Measurements from ENCODE around the gene DNAJC15.

- TF ChIP-seq, protein P1, sequence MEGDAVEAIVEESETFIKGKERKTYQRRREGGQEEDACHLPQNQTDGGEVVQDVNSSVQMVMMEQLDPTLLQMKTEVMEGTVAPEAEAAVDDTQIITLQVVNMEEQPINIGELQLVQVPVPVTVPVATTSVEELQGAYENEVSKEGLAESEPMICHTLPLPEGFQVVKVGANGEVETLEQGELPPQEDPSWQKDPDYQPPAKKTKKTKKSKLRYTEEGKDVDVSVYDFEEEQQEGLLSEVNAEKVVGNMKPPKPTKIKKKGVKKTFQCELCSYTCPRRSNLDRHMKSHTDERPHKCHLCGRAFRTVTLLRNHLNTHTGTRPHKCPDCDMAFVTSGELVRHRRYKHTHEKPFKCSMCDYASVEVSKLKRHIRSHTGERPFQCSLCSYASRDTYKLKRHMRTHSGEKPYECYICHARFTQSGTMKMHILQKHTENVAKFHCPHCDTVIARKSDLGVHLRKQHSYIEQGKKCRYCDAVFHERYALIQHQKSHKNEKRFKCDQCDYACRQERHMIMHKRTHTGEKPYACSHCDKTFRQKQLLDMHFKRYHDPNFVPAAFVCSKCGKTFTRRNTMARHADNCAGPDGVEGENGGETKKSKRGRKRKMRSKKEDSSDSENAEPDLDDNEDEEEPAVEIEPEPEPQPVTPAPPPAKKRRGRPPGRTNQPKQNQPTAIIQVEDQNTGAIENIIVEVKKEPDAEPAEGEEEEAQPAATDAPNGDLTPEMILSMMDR (conservative IDR thresholded peaks at IDR 0.05; ENCODE audit: low read length), result no peak
- TF ChIP-seq EZH2phosphoT487 (IDR thresholded peaks at IDR 0.05; ENCODE audit: borderline replicate concordance, low read depth, low read length), result no peak
Observed at GRCh38 chr13:43005460-43006236, 17.7 kb upstream of the DNAJC15 start.
